Activated T-helper 9 cell treated with anti-CD3 and anti-CD28 coated beads, Interleukin-2, amount 50 U/mL, for 16 hours (primary cell): ENCODE measurements around the gene VCAN.
"Not testable (repeated sequence)": the region's sequence is repeated elsewhere in the genome, so short reads cannot be mapped to it uniquely, and the experiment has no call there.

Experiments used
- DNase-seq: peaks from one replicate; pipeline ENCODE4 v3.0.0-alpha.2; 2020; ENCODE audit warnings: low read depth

The VCAN gene

GRCh38 chr5:83471405-83472212, at the start of gene VCAN:
Gene VCAN, plus strand, starts transcription at chr5:83471744. Its CDS starts 11,775 bp downstream, at chr5:83483519.
- no peak for DNase-seq

DNA sequence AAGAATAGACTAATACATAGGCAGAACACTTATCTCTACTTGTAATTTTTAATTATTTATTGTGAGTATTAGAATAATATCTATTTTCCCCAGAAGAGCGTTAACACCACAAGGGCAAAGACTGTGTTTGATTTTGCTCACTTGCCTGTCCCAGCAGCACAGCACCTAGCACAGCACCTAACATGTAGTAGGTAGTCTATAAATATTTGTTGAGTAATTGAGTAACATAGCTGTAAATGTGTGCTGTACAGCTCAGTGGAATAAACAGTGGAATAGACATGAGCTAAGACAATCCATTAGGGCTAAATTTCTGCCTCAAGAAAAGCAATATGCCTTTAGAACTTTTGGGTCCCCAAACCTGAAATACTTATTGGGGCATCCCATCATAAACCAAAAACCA, 49.3 kb upstream of the VCAN start:
- no peak for DNase-seq

- DNase-seq = no peak
Measured at GRCh38 chr5:83426855-83427254, 44.7 kb upstream of the VCAN start.

DNA sequence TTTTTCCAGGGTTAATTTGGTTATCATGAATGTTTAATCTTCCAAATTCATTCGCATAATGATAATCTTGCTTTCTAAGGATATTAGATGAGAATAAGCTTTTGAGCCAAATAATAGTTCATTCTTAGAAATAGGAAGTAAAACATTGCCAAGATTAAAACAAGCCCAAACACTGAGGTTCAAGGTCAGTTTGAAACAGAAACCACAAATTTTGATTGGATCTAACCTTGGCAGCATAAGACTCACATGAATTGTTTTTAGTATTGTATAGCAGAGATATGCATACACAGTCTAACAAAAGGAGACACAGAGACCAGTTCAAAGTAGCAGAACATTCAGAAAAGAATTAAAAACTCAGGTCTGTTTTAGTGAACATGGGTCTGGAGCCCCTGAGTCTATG, 43.4 kb upstream of the VCAN start:
- DNase-seq = no peak

GRCh38 chr5:83428890-83429289, 42.7 kb upstream of the VCAN start:
- DNase-seq = no peak

- DNase-seq = peak; percentile 10
Measured at GRCh38 chr5:83430130-83431010, 41.2 kb upstream of the VCAN start.

GRCh38 chr5:83433891-83434290, 37.7 kb upstream of the VCAN start:
- no peak for DNase-seq

GRCh38 chr5:83434946-83435345, 36.6 kb upstream of the VCAN start:
- no peak for DNase-seq

DNA sequence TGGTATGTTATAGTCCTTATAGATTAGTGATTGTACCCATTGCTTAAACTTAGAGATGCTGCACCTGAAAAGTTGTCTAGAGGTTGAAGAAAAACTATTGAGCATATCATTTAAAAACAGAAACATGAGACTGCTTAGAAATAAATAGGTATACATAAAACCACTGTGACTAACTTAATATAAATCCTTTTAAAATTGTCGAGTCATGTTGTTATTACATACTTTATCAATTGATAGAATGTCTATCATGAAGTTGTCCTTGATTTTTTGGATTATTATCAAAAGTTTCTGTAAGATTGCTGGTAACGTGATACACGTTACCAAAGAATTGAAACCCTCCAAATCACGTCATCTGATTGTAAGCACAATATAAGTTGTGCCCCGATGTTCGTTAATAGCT, 35.3 kb upstream of the VCAN start:
- DNase-seq = no peak

DNA sequence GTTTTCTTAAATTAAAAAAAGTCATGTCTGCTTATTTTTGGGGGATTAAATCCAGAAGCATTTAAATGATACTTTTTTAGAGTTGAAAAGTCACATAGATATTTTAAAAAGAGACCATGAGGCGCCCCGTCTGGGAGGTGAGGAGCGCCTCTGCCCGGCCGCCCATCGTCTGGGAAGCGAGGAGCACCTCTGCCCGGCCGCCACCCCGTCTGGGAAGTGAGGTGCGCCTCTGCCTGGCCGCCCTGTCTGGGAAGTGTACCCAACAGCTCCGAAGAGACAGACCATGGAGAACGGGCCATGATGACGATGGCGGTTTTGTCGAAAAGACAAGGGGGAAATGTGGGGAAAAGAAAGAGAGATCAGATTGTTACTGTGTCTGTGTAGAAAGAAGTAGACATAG, 33.8 kb upstream of the VCAN start:
- DNase-seq = not testable (repeated sequence)

- DNase-seq = no peak
Measured at GRCh38 chr5:83440826-83441225, 30.7 kb upstream of the VCAN start.

- DNase-seq = no peak
Measured at GRCh38 chr5:83441747-83442146, 29.8 kb upstream of the VCAN start.

- DNase-seq = no peak
Measured at GRCh38 chr5:83443534-83443933, 28.0 kb upstream of the VCAN start.

DNA sequence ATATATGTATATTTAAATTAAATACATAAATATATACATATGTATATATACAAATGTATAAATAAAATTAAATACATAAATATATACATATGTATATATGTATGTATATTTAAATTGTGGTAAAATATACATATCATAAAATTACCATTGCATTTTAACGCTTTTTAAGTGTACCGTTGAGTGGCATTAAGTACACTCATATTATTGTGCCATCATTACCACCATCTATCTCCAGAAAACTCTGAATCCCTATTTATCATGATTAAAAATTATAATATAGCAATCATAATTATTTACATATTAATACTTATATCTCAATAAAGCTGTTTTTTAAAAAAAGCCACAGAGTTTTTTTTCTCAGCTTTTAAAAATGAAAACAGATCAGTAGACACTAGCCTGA, 27.1 kb upstream of the VCAN start:
- no peak for DNase-seq

DNA sequence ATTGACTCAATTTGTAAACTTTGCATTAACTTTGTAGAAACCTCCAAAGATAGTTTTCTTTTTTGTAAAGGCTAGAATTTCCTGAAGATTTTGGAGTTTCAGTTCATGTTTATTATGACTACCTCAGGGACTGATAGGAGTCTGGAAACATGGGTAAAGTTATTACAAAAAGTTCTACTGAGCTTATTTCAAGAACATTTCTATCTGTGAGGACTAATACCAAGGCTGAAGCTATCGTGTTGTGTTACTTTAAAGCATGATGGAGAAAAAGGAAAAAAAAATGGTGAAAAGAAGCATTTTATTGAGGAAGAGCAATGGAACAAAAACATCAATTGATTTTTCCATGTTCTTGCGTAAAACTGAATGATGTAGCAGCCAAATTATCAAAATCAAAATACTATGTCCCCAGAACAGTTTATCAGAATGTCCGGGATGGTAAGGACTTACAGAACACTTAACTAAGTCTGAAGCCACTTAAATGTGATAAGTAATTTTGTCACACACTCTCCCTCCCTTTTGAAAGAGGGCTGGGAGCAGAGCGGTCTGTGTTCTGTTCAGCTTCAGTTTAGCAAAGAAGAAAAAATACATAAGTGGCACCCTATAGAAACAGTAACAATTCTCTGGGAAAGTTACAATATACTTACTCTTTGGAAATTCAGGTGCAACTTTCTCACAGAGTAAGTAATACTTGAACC, 25.1 kb upstream of the VCAN start:
- DNase-seq = no peak

GRCh38 chr5:83447533-83447932, 24.0 kb upstream of the VCAN start:
- no peak for DNase-seq

GRCh38 chr5:83450183-83450966, 21.2 kb upstream of the VCAN start:
- no peak for DNase-seq

DNA sequence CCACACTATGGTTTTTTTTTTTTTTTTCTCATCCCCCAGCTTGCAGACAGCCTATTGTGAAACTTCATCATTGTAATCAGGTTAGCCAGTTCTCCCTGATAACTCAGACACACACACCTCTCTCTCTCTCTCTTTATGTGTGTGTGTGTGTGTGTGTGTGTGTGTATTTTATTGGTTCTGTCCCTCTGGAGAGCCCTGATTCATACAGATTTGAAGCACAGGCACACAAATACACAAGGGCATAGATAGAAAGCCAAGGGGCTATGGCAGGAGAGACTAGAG, 20.6 kb upstream of the VCAN start:
- no peak for DNase-seq

GRCh38 chr5:83451955-83452354, 19.6 kb upstream of the VCAN start:
- no peak for DNase-seq

DNA sequence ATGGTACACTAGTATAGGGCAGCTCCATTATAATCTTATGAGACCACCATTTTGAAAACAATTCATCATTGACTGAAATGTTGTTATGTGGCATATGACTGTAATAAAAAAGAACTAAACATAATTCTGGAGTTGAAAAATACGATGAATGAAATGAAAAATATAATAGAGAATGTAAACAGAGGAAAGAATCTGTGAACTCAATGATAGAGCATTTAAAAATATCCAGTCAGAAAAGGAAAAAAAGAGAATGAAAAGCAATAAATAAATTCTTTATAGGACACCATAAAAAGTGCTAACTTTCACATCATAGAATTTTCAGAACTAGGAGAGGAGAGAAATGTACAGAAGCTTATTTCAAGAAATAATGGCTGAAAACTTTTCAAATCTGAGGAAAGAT, 17.6 kb upstream of the VCAN start:
- no peak for DNase-seq

DNA sequence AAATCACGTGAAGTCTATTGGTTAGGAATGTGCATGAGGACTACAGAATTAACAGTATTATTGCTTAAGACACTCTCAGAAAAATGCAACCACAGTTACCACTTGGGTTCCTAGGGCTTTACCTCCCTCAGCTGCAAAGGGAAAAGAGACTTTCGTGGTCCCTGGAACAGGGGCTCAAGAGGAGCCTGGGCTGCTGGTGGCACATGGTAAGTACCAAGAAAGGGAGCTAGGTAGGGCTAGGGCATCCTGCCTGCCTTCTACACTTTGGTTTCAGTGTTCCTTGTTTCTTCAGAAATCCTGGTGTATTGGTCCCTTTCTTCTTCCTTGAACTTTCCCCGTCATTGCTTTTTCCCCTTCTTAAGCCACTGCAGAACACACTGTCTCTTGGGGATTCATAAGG, 7.3 kb upstream of the VCAN start:
- no peak for DNase-seq

DNA sequence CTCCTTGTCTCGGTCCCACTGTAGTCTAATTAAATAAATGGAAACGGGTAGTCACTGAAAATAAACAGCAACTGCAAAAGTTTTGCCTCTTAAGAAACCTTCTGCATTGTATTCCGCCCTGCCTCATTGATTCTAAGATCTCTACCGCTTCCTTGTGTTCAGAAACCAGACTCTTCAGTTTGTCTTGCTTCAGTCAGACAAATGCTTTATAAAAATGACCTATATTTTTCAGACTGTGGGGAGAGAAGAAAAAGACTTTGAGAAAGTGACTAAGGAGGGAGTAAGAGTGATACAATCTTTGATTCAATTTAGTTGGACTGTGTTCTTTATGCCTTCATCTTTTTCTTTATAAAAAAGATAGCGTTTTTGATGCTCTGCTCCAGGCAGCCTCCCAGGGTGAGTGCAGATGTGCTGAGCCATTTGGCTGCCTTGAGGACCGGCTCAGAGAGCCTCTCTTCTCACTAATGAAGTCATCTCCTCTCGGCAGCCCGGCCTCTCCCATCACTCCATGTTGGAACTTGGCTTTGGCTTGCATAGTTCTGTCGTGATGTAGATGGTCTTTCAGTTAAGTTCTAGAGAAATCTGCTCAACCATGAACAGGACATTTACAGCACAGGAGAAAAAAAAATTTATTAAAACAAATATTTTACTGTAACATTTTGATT, 4.0 kb upstream of the VCAN start:
- DNase-seq = no peak
